ENCODE results near the gene AGER. TPM values are rescaled to one million over a fixed set of nuclear protein-coding genes. Genes with fewer than 3 reads are reported as not detected.
A peak's percentile ranks its signal among the peaks of the same experiment; 100 is the strongest.

The AGER gene
- total RNA-seq, 1 experiment from 2014 or later, result 14.3 TPM

GRCh38 chr6:32151863-32152768 lies 31.9 kb downstream of the AGER start, which contains the start of gene PRRT1:
PRRT1 (minus strand) TSS chr6:32151939; CDS start chr6:32151827, 112 bp downstream.
- peak within 1 kb of the TSS; percentile 81 for H3K4me2 ChIP-seq (ENCODE audit: insufficient read depth, insufficient read length, low read length)
- H3T11ph ChIP-seq (ENCODE audit: low read length), result no peak within 1 kb of the TSS
- no peak within 1 kb of the TSS for H2AFZ ChIP-seq (ENCODE audit: low read length)
- Mint-ChIP-seq H3K4me1 (peaks cover 35 to 56% of the 10 kb centered on the region in 2 experiments), H3K27ac (peak within 1 kb of the TSS in 2 of 3 experiments; percentile 99; a peak in 4 of 7 replicates), H3K4me3 (peak within 1 kb of the TSS; percentile 97 to 98), H3K36me3 (ENCODE audit: insufficient read depth in 1 of 3, low read depth in 3 of 3) (peaks cover 11 to 18% (median 15%) of the 10 kb centered on the region in 3 experiments; a peak in 6 of 7 replicates), H3K27me3 (ENCODE audit: low read depth) (peaks cover 4% of the 10 kb centered on the region), H3K9me3 (no peaks in the 10 kb centered on the region; a peak in 1 of 5 replicates)
- H2BK12ac ChIP-seq (ENCODE audit: insufficient read length, low read depth, low read length), result no peak within 1 kb of the TSS
- H3K79me2 ChIP-seq (ENCODE audit: insufficient read depth, low read length), result no peaks in the 10 kb centered on the region; the same call in 1 of the 2 replicates
- no peak for DNase-seq
- H2BK15ac ChIP-seq (ENCODE audit: low read depth, low read length), result no peak within 1 kb of the TSS
- H2AK5ac ChIP-seq (ENCODE audit: insufficient read length, low read length), result no peak within 1 kb of the TSS
- H4K91ac ChIP-seq (ENCODE audit: insufficient read length, low read depth, low read length), result no peak within 1 kb of the TSS
- H3K23me2 ChIP-seq (ENCODE audit: insufficient read length, low read depth, low read length, poor library complexity, severe bottlenecking), result peaks cover 41% of the 10 kb centered on the region
- H3K14ac ChIP-seq (ENCODE audit: insufficient read depth, low read length), result no peak within 1 kb of the TSS
- H3K56ac ChIP-seq (ENCODE audit: insufficient read length, low read depth, low read length), result no peak within 1 kb of the TSS
- H2BK20ac ChIP-seq (ENCODE audit: low read depth, low read length, poor library complexity, severe bottlenecking), result no peak within 1 kb of the TSS
- H2BK5ac ChIP-seq (ENCODE audit: insufficient read length, low read length), result no peak within 1 kb of the TSS
- no peak within 1 kb of the TSS for H3K27ac ChIP-seq (ENCODE audit: insufficient read length, low read depth, low read length)
- no peak for TF ChIP-seq CTCF (conservative IDR thresholded peaks at IDR 0.05)
- H4K8ac ChIP-seq (replicated peaks; ENCODE audit: insufficient read length, low read depth, low read length), result no peak within 1 kb of the TSS
- no peaks in the 10 kb centered on the region for H3K79me1 ChIP-seq (ENCODE audit: insufficient read depth, low read depth, low read length, poor library complexity, severe bottlenecking)
- H3K4ac ChIP-seq (ENCODE audit: low read depth, low read length), result no peak within 1 kb of the TSS
- WGBS (ENCODE audit: extremely low coverage, insufficient read length, low lambda C conversion rate), result no CpG with 5 or more reads among the region's 24 CpGs
- H2BK120ac ChIP-seq (ENCODE audit: low read depth, low read length, poor library complexity, severe bottlenecking), result no peak within 1 kb of the TSS
- H3K9me3 ChIP-seq (ENCODE audit: control insufficient read depth, low read depth, low read length), result no peaks in the 10 kb centered on the region
- H3K9ac ChIP-seq (ENCODE audit: extremely low read depth, insufficient read length, low read length), result no peak within 1 kb of the TSS
- peaks cover 4% of the 10 kb centered on the region for H3K4me1 ChIP-seq (ENCODE audit: insufficient read depth, low read length)
- H3K18ac ChIP-seq (ENCODE audit: insufficient read length, low read depth, low read length), result no peak within 1 kb of the TSS
- no peaks in the 10 kb centered on the region; the same call in 1 of the 2 replicates for H3K27me3 ChIP-seq (ENCODE audit: insufficient read depth, low read length)
- no peak within 1 kb of the TSS for H3K23ac ChIP-seq (ENCODE audit: insufficient read length, low read depth, low read length)
- H4K5ac ChIP-seq (ENCODE audit: insufficient read length, low read depth, low read length), result no peak within 1 kb of the TSS
- no peaks in the 10 kb centered on the region for H4K20me1 ChIP-seq (ENCODE audit: control insufficient read depth, insufficient read depth, insufficient read length)
